Astrocyte (in vitro differentiated cells and primary cell): ENCODE data around the gene MUC15.

Experiments
- CTCF ChIP-seq: IDR thresholded peaks from 2 replicates; pipeline ENCODE4 v1.5.1; 2011; ENCODE audit warnings: low read depth, mild to moderate bottlenecking, inconsistent platforms, low read length, moderate library complexity; ENCODE audit not compliant: insufficient read depth
- EZH2 ChIP-seq: IDR thresholded peaks from 2 replicates; pipeline ENCODE4 v1.6.1; 2012; ENCODE audit warnings: mild to moderate bottlenecking, low read length, inconsistent platforms; ENCODE audit not compliant: insufficient read depth

GRCh38 chr11:26573896-26574295 is 1.8 kb upstream of the MUC15 start:
- TF ChIP-seq CTCF (no peak), EZH2 (no peak)
